ENCODE data around the gene MRPL52. TPM values are rescaled to one million over a fixed set of nuclear protein-coding genes. Genes with fewer than 3 reads are reported as not detected.

The MRPL52 gene
- total and polyA plus RNA-seq, 2 of the 13 experiments (the other 11 are each of a cell fraction or from before 2014, with no cell fraction given): 118 to 329 TPM

- TF ChIP-seq SRSF1 (optimal IDR thresholded peaks at IDR 0.05; ENCODE audit: low read depth, low read length) (no peak), ARNT (IDR thresholded peaks at IDR 0.05) (no peak), PHF20 (CRISPR knock-in tag; IDR thresholded peaks at IDR 0.05) (no peak), RXRA (CRISPR knock-in tag; IDR thresholded peaks at IDR 0.05) (peak; percentile 48; the same call in 1 of the 2 replicates), SIN3A (IDR thresholded peaks at IDR 0.05; ENCODE audit: borderline replicate concordance, low read depth, low read length) (0 out of 2 replicates have a peak, but pooled peaks have one; percentile 28), ZFP62 (CRISPR knock-in tag; IDR thresholded peaks at IDR 0.05) (no peak), STAT6 (CRISPR knock-in tag; IDR thresholded peaks at IDR 0.05; ENCODE audit: borderline replicate concordance) (no peak), NR1H2 (CRISPR knock-in tag; IDR thresholded peaks at IDR 0.05; ENCODE audit: borderline replicate concordance, low read depth) (no peak), SSRP1 (CRISPR knock-in tag; IDR thresholded peaks at IDR 0.05) (0 out of 2 replicates have a peak, but pooled peaks have one; percentile 81), PBX3 (CRISPR knock-in tag; IDR thresholded peaks at IDR 0.05; ENCODE audit: borderline replicate concordance) (no peak), ZNF407 (CRISPR knock-in tag; IDR thresholded peaks at IDR 0.05; ENCODE audit: not compliant biosample characterization) (no peak), PAWR (CRISPR knock-in tag; IDR thresholded peaks at IDR 0.05; ENCODE audit: borderline replicate concordance) (no peak), MIXL1 (CRISPR knock-in tag; IDR thresholded peaks at IDR 0.05) (0 out of 2 replicates have a peak, but pooled peaks have one; percentile 71), KLF15 (CRISPR knock-in tag; IDR thresholded peaks at IDR 0.05; ENCODE audit: borderline replicate concordance) (no peak), ZNF264 (CRISPR knock-in tag; IDR thresholded peaks at IDR 0.05) (no peak), CBX1 (IDR thresholded peaks at IDR 0.05; ENCODE audit: low read depth) (no peak), FOXK2 (IDR thresholded peaks at IDR 0.05) (no peak), KAT7 (CRISPR knock-in tag; IDR thresholded peaks at IDR 0.05; ENCODE audit: borderline replicate concordance) (no peak), JUND (CRISPR knock-in tag; IDR thresholded peaks at IDR 0.05) (no peak), ARNT2 (CRISPR knock-in tag; IDR thresholded peaks at IDR 0.05; ENCODE audit: low read depth) (no peak)
These were observed 33.5 kb upstream of the MRPL52 start (continued) for GRCh38 chr14:22796087-22796707.

Measured in HepG2 (cell line).